Memory B cell (primary cell): ENCODE data around the gene KBTBD7.

Source experiments
- ATAC-seq: fragments of 150-1000 bp; cut with Tn5 transposase; 2 replicates; pipeline ENCODE4 v1.10.0; 2021; ENCODE audit warnings: low read depth, mild to moderate bottlenecking, moderate library complexity
- DNase-seq, 2 donors: peaks; one replicate each; pipeline ENCODE4 v3.0.0; 2022; ENCODE audit warnings: low spot score in 2 of 2
- H3K27ac Mint-ChIP-seq: one replicate; pipeline ENCODE4 v1.8.0; 2022; ENCODE audit warnings: mild to moderate bottlenecking, moderate library complexity, mixed read lengths
- H3K27me3 Mint-ChIP-seq: one replicate; pipeline ENCODE4 v1.8.0; 2022; ENCODE audit warnings: mixed read lengths
- H3K36me3 Mint-ChIP-seq: one replicate; pipeline ENCODE4 v1.8.0; 2022; ENCODE audit warnings: mild to moderate bottlenecking, mixed read lengths
- H3K4me1 Mint-ChIP-seq: one replicate; pipeline ENCODE4 v1.8.0; 2022; ENCODE audit warnings: mixed read lengths
- H3K4me3 Mint-ChIP-seq: one replicate; pipeline ENCODE4 v1.8.0; 2022; ENCODE audit warnings: mild to moderate bottlenecking, moderate library complexity, mixed read lengths
- H3K9me3 Mint-ChIP-seq: one replicate; pipeline ENCODE4 v1.8.0; 2022; ENCODE audit warnings: mixed read lengths

Gene KBTBD7

DNA sequence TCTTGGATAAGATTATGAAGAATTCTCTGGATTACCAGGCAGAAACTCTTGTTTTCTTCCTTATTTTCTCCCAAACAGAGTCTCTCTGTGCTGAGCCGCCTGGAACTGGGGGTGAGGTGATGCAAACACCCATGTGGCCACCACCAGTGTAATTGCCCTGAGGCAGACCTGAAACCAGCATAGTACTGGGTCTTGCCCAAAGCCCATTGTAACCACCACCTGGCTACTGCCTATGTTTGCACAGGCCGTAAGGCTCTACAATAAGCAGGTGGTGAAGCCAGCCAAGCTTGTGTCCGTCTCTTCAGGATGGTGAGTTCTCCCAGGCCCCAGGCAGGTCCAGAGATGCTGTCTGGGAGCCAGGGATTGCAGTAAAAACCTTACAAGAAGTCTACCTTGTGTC, 18.9 kb upstream of the KBTBD7 start:
- Mint-ChIP-seq H3K27ac (no peak overlapping the region), H3K4me1 (no peaks in the 10 kb centered on the region), H3K27me3 (no peaks in the 10 kb centered on the region), H3K36me3 (peaks cover 12% of the 10 kb centered on the region), H3K4me3 (no peak overlapping the region), H3K9me3 (peaks cover 7% of the 10 kb centered on the region)
- DNase-seq = no peak
- no peak for ATAC-seq

DNA sequence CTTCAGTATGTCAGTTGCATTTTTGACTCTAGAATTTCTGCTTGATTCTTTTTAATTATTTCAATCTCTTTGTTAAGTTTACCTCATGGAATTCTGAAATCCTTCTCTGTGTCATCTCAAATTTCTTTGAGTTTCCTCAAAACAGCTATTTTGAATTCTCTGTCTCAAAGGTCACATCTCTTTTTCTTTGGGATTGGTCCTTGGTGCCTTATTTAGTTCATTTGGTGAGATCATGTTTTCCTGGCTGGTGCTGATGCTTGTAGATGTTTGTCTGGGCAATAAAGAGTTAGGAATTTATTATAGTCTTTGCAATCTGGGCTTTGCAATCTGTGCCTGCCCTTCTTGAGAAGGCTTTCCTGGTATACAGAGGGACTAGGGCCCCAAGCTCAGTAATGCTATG, 18.5 kb upstream of the KBTBD7 start:
- H3K27me3 Mint-ChIP-seq = no peaks in the 10 kb centered on the region
- no peak overlapping the region for H3K4me3 Mint-ChIP-seq
- peaks cover 12% of the 10 kb centered on the region for H3K36me3 Mint-ChIP-seq
- DNase-seq = no peak
- H3K4me1 Mint-ChIP-seq = no peaks in the 10 kb centered on the region
- H3K27ac Mint-ChIP-seq = no peak overlapping the region
- H3K9me3 Mint-ChIP-seq = peaks cover 7% of the 10 kb centered on the region
- ATAC-seq = no peak

DNA sequence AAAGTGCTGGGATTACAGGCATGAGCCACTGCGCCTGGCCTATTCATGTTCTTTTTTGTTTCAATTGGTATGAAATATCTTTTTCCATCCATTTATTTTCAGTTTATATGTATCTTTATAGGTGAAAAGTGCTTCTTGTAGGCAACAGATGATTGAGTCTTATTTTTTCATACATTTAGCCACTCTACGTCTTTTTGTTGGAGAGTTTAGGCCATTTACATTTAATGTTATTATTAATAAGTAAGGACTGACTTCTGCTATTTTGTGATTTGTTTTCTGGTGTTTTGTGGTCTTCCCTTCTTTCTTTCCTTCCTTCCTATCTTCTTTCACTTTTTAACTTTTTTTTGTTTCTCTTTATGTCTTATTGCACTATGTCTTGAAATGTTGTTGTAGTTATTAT, 16.7 kb upstream of the KBTBD7 start:
- H3K9me3 Mint-ChIP-seq = peaks cover 10% of the 10 kb centered on the region
- DNase-seq (no peak), ATAC-seq (no peak)
- peaks cover 8% of the 10 kb centered on the region for H3K36me3 Mint-ChIP-seq
- no peak overlapping the region for H3K27ac Mint-ChIP-seq
- no peak overlapping the region for H3K4me3 Mint-ChIP-seq
- H3K27me3 Mint-ChIP-seq = no peaks in the 10 kb centered on the region
- no peaks in the 10 kb centered on the region for H3K4me1 Mint-ChIP-seq

DNA sequence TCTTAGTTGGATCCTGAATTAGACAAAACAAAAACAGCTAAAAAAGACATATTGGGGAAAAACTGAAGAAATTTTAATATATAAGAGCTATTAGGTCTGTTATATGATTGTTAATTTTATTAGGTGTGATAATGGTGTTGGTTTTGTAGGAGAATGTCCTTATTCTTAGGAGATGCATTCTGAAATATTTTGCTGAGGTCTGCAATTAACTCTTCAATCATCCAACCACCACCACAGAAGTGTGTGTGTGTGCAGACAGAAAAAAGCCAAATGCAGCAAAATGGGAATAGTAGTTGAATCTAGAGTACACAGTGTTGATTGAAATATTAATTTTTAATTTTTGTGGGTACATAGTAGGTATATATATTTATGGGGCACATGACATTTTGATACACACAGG, 12.1 kb upstream of the KBTBD7 start:
- DNase-seq (no peak), ATAC-seq (no peak)
- H3K27ac Mint-ChIP-seq = no peak overlapping the region
- H3K4me1 Mint-ChIP-seq = no peaks in the 10 kb centered on the region
- H3K9me3 Mint-ChIP-seq = peaks cover 8% of the 10 kb centered on the region
- no peaks in the 10 kb centered on the region for H3K27me3 Mint-ChIP-seq
- H3K4me3 Mint-ChIP-seq = no peak overlapping the region
- H3K36me3 Mint-ChIP-seq = peaks cover 2% of the 10 kb centered on the region

DNA sequence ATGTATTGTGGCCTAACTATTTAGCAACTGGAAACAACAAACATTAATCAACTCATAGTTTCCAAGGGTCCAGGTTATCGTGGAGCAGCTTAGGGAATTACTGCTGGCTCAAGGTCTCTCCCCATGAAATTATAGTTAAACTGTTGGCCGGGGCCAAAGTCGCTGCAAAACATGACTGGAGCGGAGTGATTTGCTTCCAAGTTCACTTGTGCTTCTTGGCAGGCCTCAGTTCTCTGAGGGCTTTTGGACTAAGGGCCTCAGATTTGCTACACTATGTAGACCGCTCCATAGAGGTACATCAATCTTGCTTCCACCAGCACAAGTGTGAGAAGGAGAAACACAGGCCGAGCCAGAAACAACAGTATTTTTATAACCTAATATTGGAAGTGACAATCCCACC, 9.4 kb upstream of the KBTBD7 start:
- ATAC-seq (no peak), DNase-seq (no peak)
- no peak overlapping the region for H3K27ac Mint-ChIP-seq
- H3K36me3 Mint-ChIP-seq = no peaks in the 10 kb centered on the region
- H3K4me3 Mint-ChIP-seq = no peak overlapping the region
- peaks cover 3% of the 10 kb centered on the region for H3K9me3 Mint-ChIP-seq
- H3K27me3 Mint-ChIP-seq = no peaks in the 10 kb centered on the region
- H3K4me1 Mint-ChIP-seq = peaks cover 19% of the 10 kb centered on the region

DNA sequence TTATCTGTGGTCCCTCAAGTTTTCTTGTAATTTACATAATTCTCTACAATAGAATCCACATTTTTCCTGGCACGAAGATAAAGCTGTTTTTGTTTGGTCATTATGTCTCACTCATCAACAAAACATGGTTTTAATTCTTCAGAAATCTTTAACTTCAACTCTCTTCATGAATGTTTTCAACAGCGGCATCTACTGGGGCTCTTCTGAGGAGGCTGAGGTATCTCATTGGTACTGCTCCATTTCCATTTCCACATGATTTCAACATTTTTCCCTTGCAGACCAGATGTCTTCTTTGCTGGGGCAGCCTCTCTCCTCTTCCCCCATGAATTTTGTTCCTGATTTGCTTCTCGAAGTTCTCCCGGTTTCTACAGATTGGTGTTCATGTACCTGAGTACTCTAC, 5.8 kb upstream of the KBTBD7 start:
- no peak overlapping the region for H3K4me3 Mint-ChIP-seq
- H3K9me3 Mint-ChIP-seq = no peaks in the 10 kb centered on the region
- DNase-seq = no peak
- no peaks in the 10 kb centered on the region for H3K27me3 Mint-ChIP-seq
- peak overlapping the region; percentile 94 for H3K27ac Mint-ChIP-seq
- ATAC-seq = no peak
- H3K36me3 Mint-ChIP-seq = no peaks in the 10 kb centered on the region
- H3K4me1 Mint-ChIP-seq = peaks cover 26% of the 10 kb centered on the region

DNA sequence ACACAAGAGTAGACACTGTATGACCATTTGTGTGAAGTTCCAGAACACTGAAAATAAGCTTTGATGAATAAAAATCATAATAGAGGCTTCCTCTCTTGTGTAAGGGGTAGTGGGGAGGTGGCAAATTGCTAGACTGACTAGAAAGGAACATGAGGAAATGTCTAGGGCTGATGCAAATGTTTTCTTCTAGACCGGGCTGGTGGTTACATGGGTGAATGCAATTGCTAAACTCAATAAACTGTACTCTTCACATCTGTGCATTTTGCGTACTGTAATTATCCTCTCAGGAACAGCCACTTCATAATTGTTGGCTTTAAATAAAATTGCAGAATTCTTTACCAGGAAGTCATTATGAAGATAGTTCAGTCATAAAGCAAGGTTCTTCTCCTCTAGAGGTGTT, 5.2 kb upstream of the KBTBD7 start:
- H3K4me3 Mint-ChIP-seq = peak overlapping the region; percentile 22
- DNase-seq (peak; percentile 22 to 60), ATAC-seq (peak; percentile 95)
- H3K36me3 Mint-ChIP-seq = no peaks in the 10 kb centered on the region
- H3K27ac Mint-ChIP-seq = peak overlapping the region; percentile 94
- peaks cover 27% of the 10 kb centered on the region for H3K4me1 Mint-ChIP-seq
- no peaks in the 10 kb centered on the region for H3K9me3 Mint-ChIP-seq
- H3K27me3 Mint-ChIP-seq = no peaks in the 10 kb centered on the region

DNA sequence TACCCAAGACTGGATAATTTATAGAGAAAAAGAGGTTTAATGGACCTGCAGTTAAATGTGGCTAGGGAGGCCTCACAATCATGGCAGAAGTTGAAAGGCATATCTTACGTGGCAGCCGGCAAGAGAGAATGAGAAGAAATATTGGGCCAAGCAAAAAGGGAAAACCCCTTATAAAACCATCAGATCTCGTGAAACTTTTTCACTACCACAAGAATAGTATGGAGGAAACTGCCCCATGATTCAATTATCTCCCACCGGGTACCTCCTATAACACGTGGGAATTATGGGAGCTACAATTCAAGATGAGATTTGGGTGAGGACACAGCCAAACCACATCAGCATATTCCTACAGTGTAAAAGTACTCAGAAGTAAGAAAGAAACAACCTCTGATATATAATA, 4.7 kb upstream of the KBTBD7 start:
- Mint-ChIP-seq H3K27ac (peak overlapping the region; percentile 94), H3K27me3 (no peaks in the 10 kb centered on the region), H3K36me3 (no peaks in the 10 kb centered on the region), H3K9me3 (no peaks in the 10 kb centered on the region), H3K4me1 (peaks cover 29% of the 10 kb centered on the region), H3K4me3 (peak overlapping the region; percentile 3)
- peak; percentile 43 for ATAC-seq
- DNase-seq = peak; percentile 25 to 34

DNA sequence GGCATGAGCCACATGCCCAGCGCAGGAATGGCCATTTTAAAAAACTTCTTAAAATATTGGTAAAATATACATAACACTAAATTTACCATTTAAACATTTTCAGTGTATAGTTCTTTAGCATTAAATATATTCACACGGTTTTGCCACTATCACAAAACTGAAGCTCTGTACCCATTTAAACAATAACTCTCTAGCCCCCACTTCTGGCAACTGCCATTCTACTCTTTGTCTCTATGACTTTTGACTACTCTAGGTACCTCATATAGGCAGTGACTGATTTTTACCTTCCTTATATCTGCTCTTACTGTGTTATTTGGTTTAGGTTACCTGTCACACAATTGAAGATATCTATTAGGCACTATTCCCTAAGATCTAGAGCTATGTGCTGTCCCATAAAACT, 2.3 kb upstream of the KBTBD7 start:
- Mint-ChIP-seq H3K9me3 (no peaks in the 10 kb centered on the region), H3K27me3 (no peaks in the 10 kb centered on the region), H3K4me3 (no peak overlapping the region), H3K4me1 (peaks cover 42% of the 10 kb centered on the region), H3K36me3 (peaks cover 7% of the 10 kb centered on the region), H3K27ac (no peak overlapping the region)
- ATAC-seq = no peak
- DNase-seq = no peak

DNA sequence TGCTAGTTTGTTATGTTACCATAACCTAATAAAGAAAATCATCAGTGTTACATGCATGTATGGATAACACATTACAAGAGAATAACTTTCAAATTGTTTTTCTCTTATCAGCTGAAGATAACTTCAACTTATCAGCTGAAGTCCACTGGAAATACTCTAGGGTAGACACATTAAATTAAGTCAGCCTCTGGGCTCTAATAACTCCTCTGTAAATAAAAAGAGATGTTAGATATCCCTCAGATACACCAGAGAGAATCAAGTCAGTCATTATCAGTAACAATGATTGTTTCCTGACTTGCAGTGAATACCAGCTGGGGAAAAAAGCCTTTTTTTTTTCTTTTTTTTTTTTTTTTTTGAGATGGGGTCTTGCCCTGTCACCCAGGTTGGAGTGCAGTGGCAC, 1.6 kb upstream of the KBTBD7 start:
- H3K27ac Mint-ChIP-seq = no peak overlapping the region
- H3K27me3 Mint-ChIP-seq = no peaks in the 10 kb centered on the region
- ATAC-seq = no peak
- no peak overlapping the region for H3K4me3 Mint-ChIP-seq
- peaks cover 42% of the 10 kb centered on the region for H3K4me1 Mint-ChIP-seq
- no peaks in the 10 kb centered on the region for H3K9me3 Mint-ChIP-seq
- no peak for DNase-seq
- peaks cover 8% of the 10 kb centered on the region for H3K36me3 Mint-ChIP-seq

DNA sequence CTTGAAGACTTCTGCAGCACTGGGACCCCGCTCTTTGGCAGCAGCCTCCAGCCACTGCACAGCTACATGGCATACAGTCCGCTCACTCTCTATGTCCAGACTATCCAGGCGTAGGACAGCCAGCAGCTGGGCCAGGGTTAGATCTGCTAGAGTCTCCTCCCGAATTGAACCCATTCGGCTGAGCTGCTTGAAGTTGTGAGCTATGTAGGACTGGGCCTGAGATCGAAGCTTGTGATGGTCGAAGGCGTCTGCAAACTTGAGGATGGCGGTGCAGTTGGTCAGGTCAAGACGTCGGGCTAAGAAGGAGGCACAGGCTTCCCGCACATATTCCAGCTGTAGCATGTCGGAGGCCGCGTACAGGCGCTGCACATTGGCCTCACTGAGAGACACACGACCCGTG, 900 bp downstream of the KBTBD7 start:
- H3K4me3 Mint-ChIP-seq = peak overlapping the region; percentile 93
- DNase-seq = no peak
- H3K27me3 Mint-ChIP-seq = no peaks in the 10 kb centered on the region
- no peaks in the 10 kb centered on the region for H3K9me3 Mint-ChIP-seq
- peaks cover 21% of the 10 kb centered on the region for H3K4me1 Mint-ChIP-seq
- H3K27ac Mint-ChIP-seq = no peak overlapping the region
- no peak for ATAC-seq
- H3K36me3 Mint-ChIP-seq = peaks cover 14% of the 10 kb centered on the region

DNA sequence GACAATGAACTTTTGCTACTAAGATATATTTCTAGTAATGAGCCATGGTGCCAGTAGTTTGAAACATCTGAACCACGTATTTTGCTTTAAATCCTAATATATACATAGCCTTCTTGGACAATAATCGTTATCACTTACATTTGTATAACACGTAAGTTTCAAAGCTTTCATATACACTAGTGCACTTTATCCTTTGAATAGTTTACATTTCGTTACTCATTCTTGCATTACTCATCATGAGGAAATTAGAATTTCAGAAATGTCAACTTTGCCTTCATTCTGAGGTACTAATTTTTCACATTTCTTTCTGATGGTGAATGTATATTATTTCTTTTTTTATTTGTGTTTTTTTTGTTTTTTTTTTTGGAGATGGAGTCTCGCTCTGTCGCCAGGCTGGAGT, 5.8 kb downstream of the KBTBD7 start:
- no peak for DNase-seq
- Mint-ChIP-seq H3K4me3 (no peak overlapping the region), H3K27ac (no peak overlapping the region), H3K4me1 (peaks cover 12% of the 10 kb centered on the region), H3K36me3 (peaks cover 14% of the 10 kb centered on the region), H3K9me3 (no peaks in the 10 kb centered on the region), H3K27me3 (no peaks in the 10 kb centered on the region)
- ATAC-seq = no peak

DNA sequence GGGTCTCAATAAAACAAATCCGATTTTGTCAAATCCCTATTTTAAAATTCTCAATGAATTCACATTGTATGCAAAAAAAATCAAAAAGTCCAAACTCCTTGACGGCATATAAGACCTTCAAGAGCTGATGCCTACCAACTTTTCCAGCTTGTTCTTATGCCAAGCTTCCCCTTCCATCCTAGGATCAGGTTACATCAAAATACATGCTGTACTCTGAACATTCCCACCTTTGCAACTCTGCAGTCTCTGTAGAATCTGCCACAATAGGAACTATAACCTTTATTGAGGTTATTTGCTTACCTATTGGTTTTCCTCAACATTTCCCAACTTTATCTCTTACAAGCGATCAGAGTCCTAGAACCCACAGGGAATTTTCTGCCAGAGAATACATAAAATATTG, 7.9 kb downstream of the KBTBD7 start:
- no peaks in the 10 kb centered on the region for H3K9me3 Mint-ChIP-seq
- H3K27me3 Mint-ChIP-seq = no peaks in the 10 kb centered on the region
- DNase-seq (no peak), ATAC-seq (no peak)
- no peaks in the 10 kb centered on the region for H3K4me1 Mint-ChIP-seq
- H3K36me3 Mint-ChIP-seq = peaks cover 7% of the 10 kb centered on the region
- H3K4me3 Mint-ChIP-seq = no peak overlapping the region
- no peak overlapping the region for H3K27ac Mint-ChIP-seq

DNA sequence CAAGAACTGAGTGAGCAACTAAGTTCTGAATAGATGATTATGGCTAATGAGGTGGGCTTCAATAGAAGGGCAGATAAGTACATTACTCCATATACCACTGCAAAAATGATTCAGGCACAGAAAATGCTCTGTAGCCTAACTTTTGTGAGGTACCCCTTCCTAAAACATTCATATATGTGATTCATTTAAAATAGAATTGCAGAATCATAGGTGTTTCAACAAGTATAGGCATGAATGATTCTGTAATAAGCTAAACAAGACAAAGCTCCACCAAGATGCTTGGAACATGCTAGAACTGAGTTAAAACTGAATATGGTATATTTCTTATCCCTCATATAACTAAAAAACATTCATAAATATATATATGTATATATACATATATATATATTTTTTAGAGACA, 12.1 kb downstream of the KBTBD7 start:
- no peak for ATAC-seq
- no peaks in the 10 kb centered on the region for H3K27me3 Mint-ChIP-seq
- no peaks in the 10 kb centered on the region for H3K9me3 Mint-ChIP-seq
- H3K27ac Mint-ChIP-seq = no peak overlapping the region
- no peak overlapping the region for H3K4me3 Mint-ChIP-seq
- DNase-seq = no peak
- no peaks in the 10 kb centered on the region for H3K4me1 Mint-ChIP-seq
- peaks cover 5% of the 10 kb centered on the region for H3K36me3 Mint-ChIP-seq

DNA sequence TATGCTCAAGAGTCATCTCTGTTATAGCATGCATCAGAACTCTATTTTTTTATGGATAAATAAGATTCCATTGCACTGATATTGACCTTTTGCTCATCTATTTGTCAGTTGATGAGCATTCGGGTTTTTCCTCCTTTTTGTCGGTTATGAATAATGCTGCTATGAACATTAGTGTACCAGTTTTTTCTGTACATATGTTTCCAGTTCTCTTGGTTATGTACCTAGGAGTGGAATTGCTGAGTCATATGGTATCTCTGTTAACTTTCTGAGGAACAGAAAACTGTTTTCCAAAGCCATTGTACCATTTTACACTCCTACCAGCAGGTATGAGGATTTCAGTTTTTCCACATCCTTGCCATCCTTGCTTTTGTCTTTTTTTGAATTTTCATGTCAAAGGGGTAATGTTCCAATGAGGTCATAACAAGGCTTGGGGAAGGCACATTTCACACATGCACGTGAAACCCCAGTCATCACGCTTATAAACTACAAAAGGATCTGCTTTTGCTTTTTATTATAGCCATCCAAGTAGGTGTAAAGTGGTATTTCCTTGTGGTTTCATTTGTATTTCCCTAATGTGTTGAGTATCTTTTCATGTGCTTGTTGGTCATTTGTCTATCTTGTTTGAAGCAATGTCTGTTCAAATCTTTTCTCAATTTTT, 14.6 kb downstream of the KBTBD7 start:
- Mint-ChIP-seq H3K27ac (no peak overlapping the region), H3K27me3 (no peaks in the 10 kb centered on the region), H3K36me3 (peaks cover 12% of the 10 kb centered on the region), H3K4me1 (no peaks in the 10 kb centered on the region), H3K9me3 (peaks cover 6% of the 10 kb centered on the region), H3K4me3 (no peak overlapping the region)
- ATAC-seq (no peak), DNase-seq (no peak)
